ENCODE measurements around the gene TMSB4X.
"Not testable (repeated sequence)": the region's sequence is repeated elsewhere in the genome, so short reads cannot be mapped to it uniquely, and the experiment has no call there.

TMSB4X gene

DNA sequence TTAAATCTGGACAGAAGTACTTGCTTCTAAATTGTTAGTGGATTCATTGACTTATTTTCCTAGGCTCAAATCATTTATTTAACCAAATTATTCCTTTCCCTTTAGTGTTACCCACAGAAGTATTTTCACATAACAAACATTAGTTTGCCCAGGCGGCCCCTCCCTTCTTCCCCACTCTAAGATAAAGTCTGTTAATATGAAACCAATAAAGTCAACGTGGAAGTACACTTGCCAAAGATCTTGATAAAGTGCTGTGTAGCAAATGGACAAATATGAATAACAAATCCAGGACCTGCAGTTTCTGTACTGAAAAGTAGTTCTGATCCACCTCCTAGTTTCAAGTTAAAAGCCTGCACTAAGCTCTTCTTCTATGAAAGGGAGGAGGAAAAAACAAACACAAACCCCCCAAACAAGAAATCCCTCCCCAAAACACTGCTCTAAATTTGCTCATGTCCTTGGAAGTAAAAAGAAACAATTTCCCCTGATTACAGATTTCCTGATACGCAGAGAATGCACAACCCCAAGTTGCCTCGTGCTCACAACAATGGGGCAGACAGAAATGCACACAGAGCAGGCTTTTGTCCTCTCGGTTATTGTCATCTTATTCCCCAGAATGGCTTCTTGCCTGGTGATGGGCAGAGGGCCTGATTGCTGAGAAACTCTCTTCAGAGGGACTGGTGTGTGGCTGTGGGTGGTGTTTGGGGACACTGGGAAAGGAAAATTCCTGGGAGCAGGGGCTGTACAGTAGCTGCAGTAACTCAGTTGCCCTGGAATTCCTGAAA lies 23.2 kb downstream of the TMSB4X start:
- no peak for ATAC-seq

DNA sequence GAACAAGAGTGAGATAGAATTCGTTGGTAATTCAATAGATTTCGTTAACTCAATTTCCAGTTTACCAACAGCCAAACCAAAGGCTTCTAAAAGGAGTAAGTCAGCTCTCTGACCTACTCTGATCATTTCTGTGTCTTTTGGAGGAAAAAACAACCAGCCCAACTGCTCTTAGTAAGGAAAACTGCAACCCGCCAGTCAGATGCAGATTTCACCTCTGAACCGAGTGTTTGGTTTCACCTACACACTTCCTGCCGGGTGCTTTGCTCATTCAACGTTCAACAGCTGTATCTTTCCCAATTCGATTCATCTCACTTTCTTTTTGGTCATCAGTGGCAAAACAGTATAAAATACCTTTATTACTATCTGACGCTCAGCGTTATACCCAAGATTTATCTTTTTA lies 24.5 kb downstream of the TMSB4X start:
- peak; percentile 58 to 64 for ATAC-seq

DNA sequence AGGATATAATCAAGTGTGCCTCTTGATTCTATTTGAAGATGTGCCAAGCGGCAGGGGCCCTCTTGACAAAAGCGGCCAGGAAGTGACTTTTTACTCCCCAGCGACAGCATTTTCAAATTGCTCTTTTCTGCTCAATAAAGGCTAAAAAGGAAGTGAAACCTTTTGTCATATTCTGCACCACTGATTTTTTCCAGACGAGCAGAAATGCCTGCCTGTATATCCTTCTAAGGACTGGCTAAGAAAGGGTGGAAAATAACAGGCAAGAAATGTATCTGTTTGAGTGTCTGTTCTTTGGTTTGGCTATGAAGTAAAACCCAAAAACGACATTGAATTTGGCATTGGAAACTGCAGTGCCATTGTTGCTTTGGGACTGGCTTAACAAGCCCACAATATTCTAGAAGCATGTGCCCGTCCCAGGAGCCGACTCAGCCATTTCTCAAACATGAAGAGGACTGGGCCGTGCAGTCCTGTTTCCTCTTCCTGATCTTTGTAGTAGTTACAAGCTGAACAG lies 25.4 kb downstream of the TMSB4X start:
- ATAC-seq = peak in 1 of 2 donors; percentile 14

DNA sequence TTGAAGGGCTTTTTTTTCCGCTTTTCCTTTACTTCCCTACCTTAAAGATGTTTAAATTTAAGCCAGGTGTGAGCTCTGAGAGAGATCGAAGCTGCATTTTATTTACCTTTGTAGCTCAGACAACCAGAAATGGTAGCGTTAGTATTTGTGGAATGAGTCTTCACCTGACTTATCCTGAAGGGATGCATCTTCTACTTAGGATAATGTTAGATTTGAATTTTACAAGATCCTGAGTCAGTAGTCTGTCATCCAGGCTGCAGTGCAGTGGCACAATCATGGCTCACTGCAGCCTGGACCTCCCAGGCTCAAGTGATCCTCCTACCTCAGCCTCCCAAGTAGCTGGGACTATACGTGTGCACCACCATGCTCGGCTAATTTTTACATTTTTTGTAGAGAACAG lies 26.2 kb downstream of the TMSB4X start:
- ATAC-seq = no peak

DNA sequence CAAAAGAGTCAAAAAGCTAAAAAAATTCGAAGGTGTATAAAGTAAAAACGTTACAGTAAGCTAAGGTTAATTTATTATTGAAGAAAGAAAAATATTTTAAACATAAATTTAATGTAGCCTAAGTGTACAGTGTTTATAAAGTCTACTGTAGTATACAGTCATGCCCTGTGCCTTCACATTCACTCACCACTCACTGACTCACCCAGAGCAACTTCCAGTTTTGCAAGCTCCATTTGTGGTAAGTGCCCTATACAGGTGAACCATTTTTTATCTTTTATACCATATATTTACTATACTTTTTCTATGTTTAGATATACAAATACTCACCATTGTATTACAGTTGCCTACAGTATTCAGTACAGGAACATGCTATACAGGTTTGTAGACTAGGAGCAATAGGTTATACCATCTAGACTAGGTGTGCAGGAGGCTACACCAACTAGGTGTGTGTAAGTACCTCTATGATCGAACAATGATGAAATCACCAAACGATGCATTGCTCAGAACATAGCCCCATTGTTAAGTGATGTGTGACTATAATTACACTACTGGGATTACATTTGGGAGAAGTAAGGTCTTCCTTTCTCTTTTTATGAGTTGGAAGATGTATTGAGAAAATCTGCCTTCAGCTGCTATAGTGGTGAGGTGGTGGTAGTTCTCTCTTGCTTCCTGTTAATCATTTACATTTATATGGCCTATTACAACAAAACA lies 27.2 kb downstream of the TMSB4X start:
- ATAC-seq = peak; percentile 65 to 71

DNA sequence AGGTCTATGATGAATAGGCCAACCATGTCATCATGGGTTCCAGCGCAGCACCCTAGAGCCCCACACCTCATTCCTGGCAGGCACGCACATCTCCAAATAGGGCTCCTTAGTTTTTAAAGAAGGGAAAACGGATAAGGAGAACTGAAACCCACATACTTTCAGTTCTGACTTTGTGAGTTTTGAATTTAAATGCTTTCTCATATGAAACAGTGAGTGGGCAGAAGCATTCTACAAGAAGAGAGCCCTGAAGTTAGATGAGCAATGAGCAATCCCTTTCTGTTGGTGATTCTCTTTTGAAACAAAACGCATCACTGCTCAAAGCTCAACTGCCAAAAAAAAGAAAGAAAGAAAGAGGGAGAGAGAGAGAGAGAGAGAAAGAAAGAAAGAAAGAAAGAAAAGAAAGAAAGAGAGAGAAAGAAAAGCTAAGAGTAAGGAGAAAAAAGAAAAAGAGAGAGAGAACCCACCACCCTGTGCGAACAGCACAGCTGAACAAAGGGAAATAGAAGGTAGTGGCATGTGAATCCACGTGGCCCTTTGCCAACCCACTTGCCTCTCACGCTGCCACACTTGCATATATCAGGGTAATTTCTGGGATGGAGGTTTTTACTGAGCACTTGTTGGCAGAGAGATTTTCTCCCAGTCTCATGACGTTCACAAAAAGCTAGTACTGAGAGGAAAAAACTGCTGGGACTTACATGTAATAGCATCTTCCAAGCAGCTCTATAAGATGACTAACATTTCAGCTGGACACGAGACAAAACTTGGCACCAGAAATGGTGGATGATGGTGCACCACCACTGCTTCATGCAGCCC lies 31.0 kb downstream of the TMSB4X start:
- ATAC-seq = peak; percentile 67

DNA sequence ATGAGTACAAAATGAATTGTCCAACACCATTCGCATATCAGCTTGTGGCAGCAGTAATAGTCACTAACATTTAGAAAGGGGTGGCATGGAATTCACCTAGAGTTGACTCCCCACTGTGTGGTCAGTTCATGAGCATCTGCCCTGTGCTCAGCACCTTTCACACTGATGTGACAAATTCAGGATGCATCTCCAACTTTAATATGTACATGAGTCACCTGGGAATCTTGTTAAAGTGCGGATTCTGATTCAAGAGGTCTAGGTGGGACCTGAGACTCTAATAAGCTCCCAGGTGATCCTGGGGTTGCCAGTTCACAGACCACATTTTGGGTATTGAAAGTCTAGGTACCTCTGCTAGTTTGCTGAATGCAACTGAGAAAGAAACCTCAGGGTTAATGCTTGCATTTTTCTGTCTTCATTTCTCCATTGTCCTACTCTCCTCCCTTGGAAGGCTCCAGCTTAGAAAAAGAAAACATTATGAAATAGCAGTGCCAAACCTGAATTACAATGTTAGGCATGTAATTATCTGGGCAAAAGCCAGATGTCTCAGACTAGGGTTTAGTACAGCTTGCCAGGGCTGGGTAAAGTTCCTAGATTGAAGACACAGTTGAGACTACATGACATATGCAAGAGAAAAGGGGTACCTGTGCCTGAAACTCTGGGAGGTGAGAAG lies 32.7 kb downstream of the TMSB4X start:
- no peak for ATAC-seq

DNA sequence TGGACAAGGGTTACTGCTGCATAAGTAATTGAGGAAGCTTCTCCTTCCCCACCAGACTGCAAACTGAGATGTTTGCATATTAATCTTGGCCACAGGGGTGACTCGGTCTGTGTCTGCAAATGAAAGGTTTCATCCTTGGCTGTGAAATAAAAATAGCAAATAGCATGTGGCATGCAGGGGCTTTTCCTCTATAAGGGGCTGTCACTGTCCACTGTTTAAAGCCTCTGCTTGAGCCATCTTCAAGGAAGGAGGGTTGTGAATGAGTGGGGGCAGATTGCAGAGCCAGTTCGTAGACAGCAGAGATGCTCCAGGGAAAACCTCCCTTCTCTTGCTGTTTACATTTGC lies 33.3 kb downstream of the TMSB4X start:
- no peak for ATAC-seq

DNA sequence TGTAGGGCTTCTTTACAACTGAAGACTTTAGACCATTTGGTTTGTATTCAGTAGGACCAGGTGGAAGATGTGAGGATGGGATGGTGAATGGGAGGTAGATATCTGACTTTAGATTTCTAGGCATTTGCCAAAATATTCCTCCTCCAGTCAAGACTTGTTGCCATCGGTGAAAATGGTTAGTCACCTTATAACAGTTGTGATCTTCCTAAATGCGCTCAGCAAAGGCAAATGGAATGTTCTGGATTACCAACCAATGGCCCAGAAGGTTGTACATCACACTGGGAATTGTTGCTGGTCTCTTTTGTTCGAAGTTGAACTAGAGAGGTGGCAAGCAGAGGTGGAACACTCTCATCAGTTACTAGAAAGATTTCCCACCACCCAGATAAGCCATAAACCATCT lies 33.9 kb downstream of the TMSB4X start:
- no peak for ATAC-seq

DNA sequence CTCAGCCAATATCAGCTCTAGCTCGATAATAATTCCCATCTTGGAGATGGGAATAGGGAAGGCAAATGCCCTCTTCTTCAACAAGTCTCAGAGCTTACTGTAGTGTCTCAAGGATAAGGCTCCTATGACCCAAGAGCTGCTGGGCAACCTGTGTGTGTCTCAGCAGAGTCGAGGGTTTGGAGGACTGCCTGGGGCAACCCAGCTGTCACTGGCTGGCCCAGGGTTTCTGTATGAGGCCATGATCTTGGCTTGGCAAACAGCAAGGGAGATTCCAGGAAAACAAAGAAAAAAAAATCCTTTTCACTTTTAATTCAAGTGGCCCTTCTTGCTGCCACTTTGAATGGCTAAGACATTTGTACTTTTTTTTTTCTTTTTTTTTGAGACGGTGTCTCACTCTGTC lies 34.4 kb downstream of the TMSB4X start:
- no peak for ATAC-seq

DNA sequence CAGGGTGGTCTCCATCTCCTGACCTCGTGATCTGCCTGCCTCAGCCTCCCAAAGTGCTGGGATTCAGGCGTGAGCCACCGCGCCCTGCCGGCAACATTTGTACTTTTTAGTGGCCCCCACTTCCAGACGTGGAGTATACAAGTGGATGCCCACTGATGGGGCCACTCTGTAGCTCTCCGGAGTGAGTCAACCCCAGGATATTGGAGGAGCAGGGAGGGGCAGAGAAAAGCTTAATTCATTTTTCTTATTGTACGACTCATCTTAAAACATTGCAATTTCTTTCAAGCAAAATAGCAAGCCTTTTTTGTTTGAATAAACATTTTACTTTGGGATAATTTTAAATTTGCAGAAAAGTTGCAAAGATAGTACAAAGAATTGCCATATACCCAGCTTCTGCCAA lies 34.9 kb downstream of the TMSB4X start:
- no peak for ATAC-seq

DNA sequence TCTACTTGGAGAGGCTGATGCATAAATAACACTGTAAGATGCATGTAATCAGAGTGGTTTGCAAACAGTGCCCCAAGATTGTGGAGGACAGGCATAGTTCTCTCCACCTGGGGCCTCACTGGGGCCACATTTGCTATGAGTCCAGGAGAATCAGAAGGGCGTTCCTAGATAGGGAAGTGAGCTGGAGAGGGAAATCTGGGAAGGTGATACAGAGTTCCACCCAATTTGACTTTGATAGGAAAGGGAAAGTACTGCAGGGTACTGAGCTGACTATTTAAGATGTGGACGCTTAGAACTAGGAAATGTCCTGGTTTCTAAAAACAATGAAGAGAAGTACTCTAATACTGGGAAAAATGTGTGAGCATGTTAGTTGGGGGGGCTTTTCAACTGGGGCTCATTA lies 35.6 kb downstream of the TMSB4X start:
- no peak for ATAC-seq

DNA sequence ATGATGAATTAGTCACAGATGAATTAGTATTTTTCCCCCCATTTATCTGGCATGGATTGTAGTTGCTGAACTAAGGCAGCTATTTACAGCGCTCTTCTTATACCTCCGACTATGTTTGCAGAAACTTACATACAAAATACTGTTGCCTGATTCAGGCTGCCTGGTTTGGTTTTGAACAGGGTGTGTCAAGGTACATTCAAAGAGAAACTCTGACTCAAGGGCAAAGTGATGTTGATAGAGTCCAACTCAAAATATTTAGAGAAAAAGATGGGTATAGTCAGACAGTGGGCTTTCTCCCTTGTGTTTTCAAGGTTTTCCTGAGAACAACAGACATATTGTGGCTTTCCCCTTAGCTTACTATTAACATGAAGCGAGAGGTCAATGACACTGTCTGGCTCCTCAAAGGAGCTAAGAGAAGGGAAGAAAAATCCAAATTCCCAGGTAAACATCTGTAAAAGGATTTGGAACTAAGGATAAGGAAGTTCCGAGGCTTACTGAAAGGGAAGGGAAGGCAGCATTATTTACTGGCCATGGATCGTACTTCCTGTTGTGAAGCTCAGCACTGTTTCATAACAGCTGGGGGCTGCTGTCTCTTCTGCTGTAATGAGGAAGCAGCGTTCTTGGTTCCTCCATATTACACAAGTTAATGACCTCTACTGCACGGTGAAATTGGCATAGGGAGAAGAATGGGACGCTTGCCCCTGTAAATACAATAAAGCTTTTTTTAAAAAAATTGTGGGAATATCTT lies 38.6 kb downstream of the TMSB4X start:
- peak; percentile 92 to 94 for ATAC-seq

DNA sequence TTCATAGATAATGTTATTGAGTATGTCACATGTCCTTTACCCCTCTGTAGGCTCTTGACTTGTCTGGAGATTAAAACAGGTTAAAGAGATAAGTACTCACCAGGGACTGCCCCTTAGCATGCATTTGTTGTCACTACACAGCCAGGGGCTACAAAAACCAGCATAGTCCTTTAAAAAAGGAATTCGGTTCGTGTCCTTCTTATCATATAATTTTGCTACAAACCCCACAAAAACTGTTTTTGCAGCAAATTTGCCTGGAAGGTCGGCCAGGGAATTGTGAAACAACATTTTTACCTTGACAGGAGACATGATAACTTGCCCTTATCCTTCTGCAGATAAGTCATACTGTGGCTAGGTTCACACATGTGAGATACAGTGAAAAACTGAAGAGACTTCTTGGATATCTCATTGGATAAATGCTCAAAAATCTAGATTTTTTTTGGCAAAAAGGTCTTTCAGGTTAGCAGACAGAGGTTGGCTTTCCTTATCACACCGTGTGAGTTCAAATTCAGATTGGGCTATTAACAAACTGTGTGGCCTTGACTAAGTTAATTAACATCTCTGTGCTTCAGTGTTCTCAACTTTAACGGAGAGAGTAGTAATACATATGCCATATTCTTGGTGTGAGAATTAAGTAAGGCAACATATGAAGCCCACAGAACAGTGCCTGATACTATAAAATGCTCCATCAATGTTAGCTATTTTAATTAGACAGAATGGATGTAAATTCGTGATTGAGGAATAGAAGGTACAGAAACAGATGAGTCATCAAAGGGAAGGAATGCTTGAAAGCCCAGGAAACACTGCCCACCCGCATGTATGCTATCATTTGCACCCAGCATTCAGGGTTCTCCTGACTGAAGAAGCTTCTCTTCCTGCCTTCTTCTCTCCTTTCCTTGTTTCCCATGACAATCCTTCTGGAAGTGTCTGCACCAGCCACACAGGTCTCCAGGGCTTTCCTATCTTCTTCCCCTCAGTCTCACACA lies 39.5 kb downstream of the TMSB4X start:
- peak; percentile 15 for ATAC-seq

DNA sequence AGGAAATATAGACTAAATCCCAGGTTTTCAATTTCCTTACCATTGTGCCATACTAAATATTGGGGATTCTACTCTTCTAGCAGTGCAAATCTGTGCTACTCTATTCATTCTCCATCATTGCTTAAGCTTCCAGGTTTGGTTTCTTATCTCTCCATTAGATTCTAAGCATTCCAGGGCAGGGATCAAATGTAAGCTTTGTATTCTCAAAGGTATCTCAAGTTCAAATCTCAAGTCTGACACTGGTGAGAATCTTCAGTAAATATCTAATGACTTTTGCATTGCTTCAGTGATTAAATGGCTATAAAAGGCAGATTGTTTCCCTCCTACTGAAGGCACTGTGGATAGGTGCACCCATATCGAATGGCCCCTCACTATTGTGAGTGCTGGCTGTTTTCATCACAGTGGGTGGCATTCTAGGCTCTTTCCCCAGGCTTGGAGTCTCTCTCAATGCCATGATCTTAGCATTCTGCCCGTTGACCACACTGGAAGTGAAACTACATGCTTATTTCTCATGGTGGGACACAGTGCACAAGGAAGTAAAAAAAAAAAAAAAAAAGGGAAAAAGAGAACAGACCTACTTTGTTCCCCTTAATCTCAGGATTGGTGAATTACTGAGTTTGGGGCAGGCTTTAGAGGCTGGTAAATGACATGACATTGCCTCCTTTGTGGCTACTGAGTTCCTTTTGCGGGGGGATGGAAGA lies 40.8 kb downstream of the TMSB4X start:
- no peak for ATAC-seq

DNA sequence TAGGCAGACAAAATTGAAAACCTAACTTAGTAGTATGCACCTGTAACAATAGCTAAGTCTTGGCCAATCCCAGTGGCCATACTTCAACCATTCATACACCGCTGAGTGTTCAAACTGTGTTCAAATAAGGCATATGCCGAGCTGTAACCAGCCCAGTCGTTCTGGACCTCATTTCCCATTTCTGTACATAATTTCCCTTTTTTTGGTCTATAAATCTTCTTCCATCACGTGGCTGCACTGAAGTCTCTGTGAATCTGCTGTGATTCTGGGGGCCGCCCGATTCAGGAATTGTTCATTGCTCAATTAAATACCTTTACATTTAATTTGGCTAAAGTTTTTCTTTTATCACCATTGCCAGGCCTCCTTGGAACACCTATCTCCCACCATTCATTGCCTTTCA lies 41.8 kb downstream of the TMSB4X start:
- ATAC-seq = not testable (repeated sequence)

DNA sequence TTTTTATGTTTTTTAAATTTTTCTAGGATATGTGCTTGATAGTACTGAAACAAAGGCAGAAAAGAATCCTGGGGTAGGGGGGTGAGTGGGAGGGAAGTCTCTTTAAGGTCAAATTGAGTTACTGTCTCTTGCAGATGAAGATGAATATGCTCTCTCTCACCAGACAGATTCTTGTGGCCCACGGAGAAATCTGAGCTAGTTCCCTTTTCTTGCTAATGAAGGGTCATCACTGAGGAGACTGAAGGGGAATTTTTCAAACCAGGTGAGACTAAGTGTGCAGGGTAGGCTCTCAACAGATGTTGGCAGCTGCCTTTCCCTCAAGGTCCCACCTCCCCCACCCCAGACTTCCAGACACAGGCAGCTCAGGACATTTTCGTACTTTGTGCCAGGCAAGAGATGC lies 48.0 kb downstream of the TMSB4X start:
- ATAC-seq = no peak

DNA sequence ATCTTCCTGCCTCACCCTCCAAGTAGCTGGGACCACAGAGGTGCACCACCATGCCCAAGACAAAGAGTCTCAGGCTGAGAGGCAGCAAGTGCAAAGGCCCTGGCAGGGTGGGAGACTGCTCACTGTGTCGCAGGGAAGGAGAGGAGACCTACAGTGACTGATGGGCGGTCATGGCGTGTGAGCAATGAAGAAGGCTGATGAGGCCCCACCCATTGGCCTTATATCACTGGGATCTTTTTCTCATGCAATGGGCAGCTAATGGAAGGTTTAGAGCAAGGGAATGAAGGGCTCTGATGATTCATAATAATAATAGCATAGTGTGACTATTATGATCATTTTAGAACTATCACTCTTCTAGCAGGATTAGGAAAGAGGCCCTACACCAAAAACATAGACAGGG lies 48.7 kb downstream of the TMSB4X start:
- no peak for ATAC-seq

DNA sequence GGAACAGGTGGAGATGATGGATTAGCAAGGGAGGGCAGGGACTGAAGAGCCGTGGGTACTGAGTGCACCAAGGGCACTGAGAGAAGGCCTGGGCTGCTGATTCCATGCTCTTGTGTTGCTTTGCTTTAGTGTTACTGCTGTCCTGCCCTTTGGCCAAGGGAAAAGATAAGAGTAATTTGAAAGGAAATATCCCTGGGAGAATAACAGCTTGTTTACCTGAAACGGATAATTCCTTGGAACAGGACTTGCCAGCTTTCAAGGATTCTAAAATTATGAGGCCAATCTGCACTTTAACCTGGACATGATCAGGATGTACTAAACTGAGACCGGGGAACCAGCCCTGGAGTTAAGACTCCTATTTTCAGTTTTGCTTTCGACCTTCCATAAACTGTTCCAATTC lies 49.1 kb downstream of the TMSB4X start:
- ATAC-seq = no peak

DNA sequence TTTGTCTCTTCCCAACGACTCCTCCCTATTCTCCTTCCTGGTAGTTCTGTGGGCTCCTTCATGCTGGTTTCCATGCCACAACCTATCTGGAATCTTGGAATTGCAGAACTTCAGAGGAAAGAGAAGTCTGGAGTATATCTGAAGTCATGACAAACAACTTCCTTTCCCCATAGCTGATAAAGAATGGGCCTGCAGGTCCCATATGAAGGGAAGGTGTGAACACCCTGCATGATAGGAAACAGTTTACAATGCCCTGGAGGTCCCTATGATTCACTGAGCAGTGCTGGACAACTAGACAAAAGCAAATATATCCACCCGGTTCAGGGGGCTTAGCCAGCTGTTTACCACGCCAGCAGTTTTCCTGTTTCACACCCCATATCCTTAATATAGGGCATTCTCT lies 50.1 kb downstream of the TMSB4X start:
- ATAC-seq = no peak
